H1 (cell line): ENCODE data around the gene SAP30. TPM values are rescaled to one million over a fixed set of nuclear protein-coding genes. Genes with fewer than 3 reads are reported as not detected.

Experiments
- CTCF ChIA-PET: fragments of 300-600 bp; sonication (Branson Sonifier 250); formaldehyde crosslinking; loops from one replicate; lab custom pipeline; 2021; ENCODE audit not compliant: partially characterized antibody; lab: Charles Lee
- POLR2A ChIA-PET: fragments of 300-600 bp; sonication (Branson Sonifier 250); formaldehyde crosslinking; loops from one replicate; lab custom pipeline; 2021; ENCODE audit warnings: inconsistent platforms; ENCODE audit not compliant: partially characterized antibody; lab: Charles Lee
- DNase-seq, 2 experiments: peaks; one replicate each; pipeline versions ENCODE4 v3.0.0 to v3.0.0-alpha.2; 2010 to 2022; ENCODE audit warnings: low spot score in 2 of 2, low read depth in 1 of 2, mixed read lengths in 1 of 2
- FAIRE-seq: peaks from 2 replicates; lab custom pipeline; 2011; peaks lifted over from hg19 to GRCh38; lab: Jason Lieb, UNC
- H2AFZ ChIP-seq: 2 replicates; pipeline ENCODE4 v1.8.1; 2012; ENCODE audit warnings: low read length, inconsistent platforms
- H2AK5ac ChIP-seq: 2 replicates; pipeline ENCODE4 v1.6.1; 2013; ENCODE audit warnings: low read depth, low read length
- H2BK120ac ChIP-seq: replicated peaks from 2 replicates; pipeline ENCODE3; 2013; ENCODE audit warnings: low read depth, low read length, inconsistent platforms
- H2BK12ac ChIP-seq: 2 replicates; pipeline ENCODE4 v1.6.1; 2013; ENCODE audit warnings: low read depth, low read length
- H2BK15ac ChIP-seq: 2 replicates; pipeline ENCODE4 v1.6.1; 2013; ENCODE audit warnings: low read length
- H2BK20ac ChIP-seq: 2 replicates; pipeline ENCODE4 v1.6.1; 2013; ENCODE audit warnings: low read length
- H2BK5ac ChIP-seq: 2 replicates; pipeline ENCODE4 v1.6.1; 2013; ENCODE audit warnings: low read depth, low read length
- H3K14ac ChIP-seq: 2 replicates; pipeline ENCODE4 v1.6.1; 2013; ENCODE audit warnings: inconsistent platforms; ENCODE audit not compliant: insufficient read length
- H3K18ac ChIP-seq: 2 replicates; pipeline ENCODE4 v1.6.1; 2013; ENCODE audit warnings: low read length; ENCODE audit errors: extremely low read depth
- H3K23ac ChIP-seq: 2 replicates; pipeline ENCODE4 v1.6.1; 2013; ENCODE audit warnings: inconsistent platforms; ENCODE audit not compliant: insufficient read length
- H3K23me2 ChIP-seq: 2 replicates; pipeline ENCODE4 v1.6.1; 2013; ENCODE audit warnings: low read depth, low read length
- H3K27ac ChIP-seq: 2 replicates; pipeline ENCODE4 v1.6.1; 2011; ENCODE audit warnings: low read depth, low read length, inconsistent platforms
- H3K27me3 ChIP-seq, 4 experiments: replicated peaks in 1 of 4; 1 replicate in 1 of 4; 2 replicates in 3 of 4; pipeline versions ENCODE4 v1.6.1 to v1.8.1; 2011 to 2013; ENCODE audit warnings: low read length in 3 of 4, mild to moderate bottlenecking in 3 of 4, inconsistent platforms in 2 of 4, mixed read lengths in 2 of 4, moderate library complexity in 1 of 4; ENCODE audit not compliant: control insufficient read depth in 3 of 4, insufficient read depth in 3 of 4; ENCODE audit errors: extremely low read depth in 1 of 4
- H3K36me3 ChIP-seq, 4 experiments: 2 replicates each; pipeline versions ENCODE4 v1.6.1 to v1.8.1; 2011 to 2013; ENCODE audit warnings: mild to moderate bottlenecking in 4 of 4, low read length in 3 of 4, moderate library complexity in 2 of 4, control low read depth in 1 of 4, inconsistent platforms in 1 of 4; ENCODE audit not compliant: insufficient read depth in 4 of 4, control insufficient read depth in 2 of 4
- H3K4ac ChIP-seq: replicated peaks from 2 replicates; pipeline ENCODE3; 2013; ENCODE audit warnings: low read length, low read depth, mixed read lengths, inconsistent platforms; ENCODE audit not compliant: insufficient read length
- H3K4me1 ChIP-seq, 4 experiments: replicated peaks in 1 of 4; 1 replicate in 1 of 4; 2 replicates in 3 of 4; pipeline versions ENCODE4 v1.6.1 to v1.8.1; 2011 to 2013; ENCODE audit warnings: low read length in 3 of 4, inconsistent platforms in 2 of 4, mixed read lengths in 1 of 4; ENCODE audit not compliant: insufficient read depth in 4 of 4, control insufficient read depth in 3 of 4
- H3K4me2 ChIP-seq, 2 experiments: 2 replicates each; pipeline versions ENCODE4 v1.6.1 to v1.8.1; 2011 to 2013; ENCODE audit warnings: low read depth in 2 of 2, low read length in 2 of 2, control low read depth in 1 of 2, inconsistent platforms in 1 of 2, mild to moderate bottlenecking in 1 of 2; ENCODE audit not compliant: insufficient read depth in 1 of 2
- H3K4me3 ChIP-seq, 4 experiments: fragments of 200-600, 300-600 bp in 1 of 4; sonication (generic), shearing (Covaris generic), sonication (Bioruptor Twin) in 1 of 4; 2 replicates each; pipeline versions ENCODE4 v1.5.1 to v1.8.1; 2011 to 2016; ENCODE audit warnings: low read length in 4 of 4, low read depth in 3 of 4, control low read depth in 2 of 4, inconsistent platforms in 2 of 4, mild to moderate bottlenecking in 2 of 4, mixed read lengths in 1 of 4, moderate library complexity in 1 of 4; ENCODE audit not compliant: insufficient read depth in 2 of 4; ENCODE audit errors: extremely low read depth in 1 of 4
- H3K56ac ChIP-seq: replicated peaks from 2 replicates; pipeline ENCODE3; 2013; ENCODE audit warnings: low read depth, mild to moderate bottlenecking, mixed read lengths, low read length, inconsistent platforms; ENCODE audit not compliant: insufficient read length
- H3K79me1 ChIP-seq: 2 replicates; pipeline ENCODE4 v1.6.1; 2013; ENCODE audit warnings: low read depth, low read length, control low read depth
- H3K79me2 ChIP-seq, 2 experiments: 2 replicates each; pipeline versions ENCODE4 v1.6.1 to v1.8.1; 2012 to 2013; ENCODE audit warnings: low read length in 2 of 2, mild to moderate bottlenecking in 2 of 2, inconsistent platforms in 1 of 2; ENCODE audit not compliant: insufficient read depth in 2 of 2, control insufficient read depth in 1 of 2
- H3K9ac ChIP-seq, 4 experiments: replicated peaks in 1 of 4; 1 replicate in 1 of 4; 2 replicates in 3 of 4; pipeline versions ENCODE4 v1.6.1 to v1.8.1; 2011 to 2013; ENCODE audit warnings: low read depth in 3 of 4, low read length in 3 of 4, control low read depth in 2 of 4, mild to moderate bottlenecking in 2 of 4, moderate library complexity in 2 of 4, inconsistent platforms in 1 of 4; ENCODE audit errors: extremely low read depth in 1 of 4
- H3K9me3 ChIP-seq, 2 experiments: 2 replicates each; pipeline versions ENCODE4 v1.6.1 to v1.8.1; 2012 to 2013; ENCODE audit warnings: mild to moderate bottlenecking in 2 of 2, moderate library complexity in 2 of 2, control low read depth in 1 of 2, inconsistent platforms in 1 of 2, low read depth in 1 of 2, low read length in 1 of 2, mixed read lengths in 1 of 2; ENCODE audit not compliant: insufficient read depth in 2 of 2
- H4K20me1 ChIP-seq, 2 experiments: replicated peaks in 1 of 2; 2 replicates each; pipeline versions ENCODE3 to v1.8.1; 2011 to 2013; ENCODE audit warnings: inconsistent platforms in 2 of 2, low read length in 2 of 2, mild to moderate bottlenecking in 1 of 2; ENCODE audit not compliant: insufficient read depth in 2 of 2, control insufficient read depth in 1 of 2
- H4K5ac ChIP-seq: 2 replicates; pipeline ENCODE4 v1.6.1; 2013; ENCODE audit warnings: low read length, low read depth, mixed read lengths, inconsistent platforms; ENCODE audit not compliant: insufficient read length
- H4K8ac ChIP-seq: 2 replicates; pipeline ENCODE4 v1.8.0; 2013; ENCODE audit warnings: mild to moderate bottlenecking, moderate library complexity, low read length, inconsistent platforms; ENCODE audit not compliant: insufficient read depth; ENCODE audit errors: extremely low read depth
- H4K91ac ChIP-seq: replicated peaks from 2 replicates; pipeline ENCODE3; 2013; ENCODE audit warnings: low read length, mixed read lengths, inconsistent platforms; ENCODE audit not compliant: insufficient read length
- CREB1 ChIP-seq: IDR thresholded peaks from 2 replicates; pipeline ENCODE4 v1.6.1; 2012; ENCODE audit warnings: inconsistent platforms
- polyA plus RNA-seq, 7 experiments: library from polyadenylated mRNA; depleted of rRNA in 3 of 7; stranded (reverse) in 5 of 7; unstranded in 2 of 7; fragments of >200 nt in 5 of 7; fragments of 200-250 nt in 2 of 7; gene quantifications; 1 replicate in 5 of 7; 2 replicates in 1 of 7; 4 replicates in 1 of 7; pipeline versions ENCODE4 v1.2.1 to v1.2.3, GENCODE V29; 2011 to 2013; ENCODE audit warnings: missing spikeins in 2 of 7, mixed read lengths in 2 of 7
- total RNA-seq: library from RNA; stranded (reverse); fragmentation: NEBNext Ultra II Directional; extraction: Animal tissue kit (Norgen Biotek cat#: 25700); gene quantifications from 2 replicates; pipeline ENCODE4 v1.2.1, GENCODE V29; 2021

SAP30 gene
- total and polyA plus RNA-seq, 2 of the 8 experiments (the other 6 are each of a cell fraction or from before 2014, with no cell fraction given) = 7.7 to 21.1 TPM

GRCh38 chr4:173367285-173367684, 3.5 kb upstream of the SAP30 start:
- H4K91ac ChIP-seq = no peak overlapping the region
- no peak overlapping the region for H3K4me3 ChIP-seq
- H2BK12ac ChIP-seq = no peak overlapping the region
- H3K79me1 ChIP-seq = no peaks in the 10 kb centered on the region
- FAIRE-seq = no peak
- no peak overlapping the region for H3K56ac ChIP-seq
- ChIA-PET POLR2A (interaction anchor here (0.5 to 6.6 kb wide), 2 partner anchors 35 to 751 kb away, joined by 3 to 123 read pairs; partner anchors contain the start of gene HMGB2), CTCF (interaction anchor here (0.8 to 2.9 kb wide), 6 partner anchors 11 to 54 kb away, joined by 3 to 12 read pairs (median 3); no protein-coding TSS in a partner anchor)
- no peak overlapping the region for H2BK15ac ChIP-seq
- no peak overlapping the region for H3K4me2 ChIP-seq
- no peaks in the 10 kb centered on the region for H4K20me1 ChIP-seq
- no peak overlapping the region for H2AK5ac ChIP-seq
- H3K36me3 ChIP-seq = no peaks in the 10 kb centered on the region
- H3K4ac ChIP-seq = no peak overlapping the region
- H3K23me2 ChIP-seq = peaks cover 11% of the 10 kb centered on the region
- no peak overlapping the region for H3K23ac ChIP-seq
- H4K5ac ChIP-seq = no peak overlapping the region
- no peaks in the 10 kb centered on the region for H3K27me3 ChIP-seq
- H2BK120ac ChIP-seq = no peak overlapping the region
- no peak overlapping the region for H3K9ac ChIP-seq
- no peak overlapping the region for H2BK20ac ChIP-seq
- no peak for TF ChIP-seq CREB1
- H3K9me3 ChIP-seq = no peaks in the 10 kb centered on the region
- H2AFZ ChIP-seq = no peak overlapping the region
- no peak overlapping the region for H4K8ac ChIP-seq
- H3K14ac ChIP-seq = no peak overlapping the region
- H3K4me1 ChIP-seq = no peaks in the 10 kb centered on the region
- H3K27ac ChIP-seq = no peak overlapping the region
- no peak overlapping the region for H3K18ac ChIP-seq
- no peak for DNase-seq
- no peak overlapping the region for H2BK5ac ChIP-seq
- no peaks in the 10 kb centered on the region for H3K79me2 ChIP-seq
